ENCODE results near the gene AK9.

DNA sequence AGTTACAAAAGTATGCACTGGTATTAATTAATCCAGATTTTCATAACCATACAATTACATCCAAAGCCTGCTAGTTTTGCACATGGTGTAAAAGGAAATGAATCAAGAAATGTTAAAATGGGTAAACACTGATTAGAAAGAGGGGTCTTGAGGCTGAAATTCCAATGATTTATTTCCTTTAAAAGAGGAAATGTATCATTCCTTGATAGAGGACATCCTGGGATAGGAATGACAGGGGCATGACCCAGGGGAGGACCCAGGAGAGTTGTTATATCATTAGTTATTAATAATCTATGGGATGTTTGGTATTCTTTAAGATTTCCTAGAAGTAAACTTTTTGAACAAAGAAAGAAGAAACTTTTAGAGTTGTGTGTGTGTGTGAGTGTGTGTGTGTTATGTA is 18.2 kb downstream of the AK9 start:
- TF ChIP-seq, protein P1, sequence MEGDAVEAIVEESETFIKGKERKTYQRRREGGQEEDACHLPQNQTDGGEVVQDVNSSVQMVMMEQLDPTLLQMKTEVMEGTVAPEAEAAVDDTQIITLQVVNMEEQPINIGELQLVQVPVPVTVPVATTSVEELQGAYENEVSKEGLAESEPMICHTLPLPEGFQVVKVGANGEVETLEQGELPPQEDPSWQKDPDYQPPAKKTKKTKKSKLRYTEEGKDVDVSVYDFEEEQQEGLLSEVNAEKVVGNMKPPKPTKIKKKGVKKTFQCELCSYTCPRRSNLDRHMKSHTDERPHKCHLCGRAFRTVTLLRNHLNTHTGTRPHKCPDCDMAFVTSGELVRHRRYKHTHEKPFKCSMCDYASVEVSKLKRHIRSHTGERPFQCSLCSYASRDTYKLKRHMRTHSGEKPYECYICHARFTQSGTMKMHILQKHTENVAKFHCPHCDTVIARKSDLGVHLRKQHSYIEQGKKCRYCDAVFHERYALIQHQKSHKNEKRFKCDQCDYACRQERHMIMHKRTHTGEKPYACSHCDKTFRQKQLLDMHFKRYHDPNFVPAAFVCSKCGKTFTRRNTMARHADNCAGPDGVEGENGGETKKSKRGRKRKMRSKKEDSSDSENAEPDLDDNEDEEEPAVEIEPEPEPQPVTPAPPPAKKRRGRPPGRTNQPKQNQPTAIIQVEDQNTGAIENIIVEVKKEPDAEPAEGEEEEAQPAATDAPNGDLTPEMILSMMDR (IDR thresholded peaks at IDR 0.05 in 2 of 3, conservative IDR thresholded peaks at IDR 0.05 in 1 of 3; ENCODE audit: insufficient read depth in 2 of 3, low read depth in 1 of 3, low read length in 3 of 3): no peak
- TF ChIP-seq SP1 (CRISPR knock-in tag; IDR thresholded peaks at IDR 0.05) (no peak), TCF3 (CRISPR knock-in tag; IDR thresholded peaks at IDR 0.05) (no peak), LARP7 (IDR thresholded peaks at IDR 0.05) (no peak), EZH2 (IDR thresholded peaks at IDR 0.05; ENCODE audit: borderline replicate concordance, low read depth, low read length) (no peak), TAF1 (IDR thresholded peaks at IDR 0.05; ENCODE audit: control insufficient read depth, extremely low read depth, insufficient read depth, low read length, severe bottlenecking) (no peak), TEAD1 (CRISPR knock-in tag; IDR thresholded peaks at IDR 0.05) (no peak), POLR2AphosphoS5 (IDR thresholded peaks at IDR 0.05; ENCODE audit: control insufficient read depth, insufficient read depth, low read depth, low read length) (no peak), FUS (optimal IDR thresholded peaks at IDR 0.05; ENCODE audit: low read depth, low read length) (no peak)
- TF ChIP-seq, protein P2, sequence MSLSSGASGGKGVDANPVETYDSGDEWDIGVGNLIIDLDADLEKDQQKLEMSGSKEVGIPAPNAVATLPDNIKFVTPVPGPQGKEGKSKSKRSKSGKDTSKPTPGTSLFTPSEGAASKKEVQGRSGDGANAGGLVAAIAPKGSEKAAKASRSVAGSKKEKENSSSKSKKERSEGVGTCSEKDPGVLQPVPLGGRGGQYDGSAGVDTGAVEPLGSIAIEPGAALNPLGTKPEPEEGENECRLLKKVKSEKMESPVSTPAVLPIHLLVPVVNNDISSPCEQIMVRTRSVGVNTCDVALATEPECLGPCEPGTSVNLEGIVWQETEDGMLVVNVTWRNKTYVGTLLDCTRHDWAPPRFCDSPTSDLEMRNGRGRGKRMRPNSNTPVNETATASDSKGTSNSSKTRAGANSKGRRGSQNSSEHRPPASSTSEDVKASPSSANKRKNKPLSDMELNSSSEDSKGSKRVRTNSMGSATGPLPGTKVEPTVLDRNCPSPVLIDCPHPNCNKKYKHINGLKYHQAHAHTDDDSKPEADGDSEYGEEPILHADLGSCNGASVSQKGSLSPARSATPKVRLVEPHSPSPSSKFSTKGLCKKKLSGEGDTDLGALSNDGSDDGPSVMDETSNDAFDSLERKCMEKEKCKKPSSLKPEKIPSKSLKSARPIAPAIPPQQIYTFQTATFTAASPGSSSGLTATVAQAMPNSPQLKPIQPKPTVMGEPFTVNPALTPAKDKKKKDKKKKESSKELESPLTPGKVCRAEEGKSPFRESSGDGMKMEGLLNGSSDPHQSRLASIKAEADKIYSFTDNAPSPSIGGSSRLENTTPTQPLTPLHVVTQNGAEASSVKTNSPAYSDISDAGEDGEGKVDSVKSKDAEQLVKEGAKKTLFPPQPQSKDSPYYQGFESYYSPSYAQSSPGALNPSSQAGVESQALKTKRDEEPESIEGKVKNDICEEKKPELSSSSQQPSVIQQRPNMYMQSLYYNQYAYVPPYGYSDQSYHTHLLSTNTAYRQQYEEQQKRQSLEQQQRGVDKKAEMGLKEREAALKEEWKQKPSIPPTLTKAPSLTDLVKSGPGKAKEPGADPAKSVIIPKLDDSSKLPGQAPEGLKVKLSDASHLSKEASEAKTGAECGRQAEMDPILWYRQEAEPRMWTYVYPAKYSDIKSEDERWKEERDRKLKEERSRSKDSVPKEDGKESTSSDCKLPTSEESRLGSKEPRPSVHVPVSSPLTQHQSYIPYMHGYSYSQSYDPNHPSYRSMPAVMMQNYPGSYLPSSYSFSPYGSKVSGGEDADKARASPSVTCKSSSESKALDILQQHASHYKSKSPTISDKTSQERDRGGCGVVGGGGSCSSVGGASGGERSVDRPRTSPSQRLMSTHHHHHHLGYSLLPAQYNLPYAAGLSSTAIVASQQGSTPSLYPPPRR (CRISPR knock-in tag; IDR thresholded peaks at IDR 0.05; ENCODE audit: borderline replicate concordance): no peak
- TF ChIP-seq, protein P3, sequence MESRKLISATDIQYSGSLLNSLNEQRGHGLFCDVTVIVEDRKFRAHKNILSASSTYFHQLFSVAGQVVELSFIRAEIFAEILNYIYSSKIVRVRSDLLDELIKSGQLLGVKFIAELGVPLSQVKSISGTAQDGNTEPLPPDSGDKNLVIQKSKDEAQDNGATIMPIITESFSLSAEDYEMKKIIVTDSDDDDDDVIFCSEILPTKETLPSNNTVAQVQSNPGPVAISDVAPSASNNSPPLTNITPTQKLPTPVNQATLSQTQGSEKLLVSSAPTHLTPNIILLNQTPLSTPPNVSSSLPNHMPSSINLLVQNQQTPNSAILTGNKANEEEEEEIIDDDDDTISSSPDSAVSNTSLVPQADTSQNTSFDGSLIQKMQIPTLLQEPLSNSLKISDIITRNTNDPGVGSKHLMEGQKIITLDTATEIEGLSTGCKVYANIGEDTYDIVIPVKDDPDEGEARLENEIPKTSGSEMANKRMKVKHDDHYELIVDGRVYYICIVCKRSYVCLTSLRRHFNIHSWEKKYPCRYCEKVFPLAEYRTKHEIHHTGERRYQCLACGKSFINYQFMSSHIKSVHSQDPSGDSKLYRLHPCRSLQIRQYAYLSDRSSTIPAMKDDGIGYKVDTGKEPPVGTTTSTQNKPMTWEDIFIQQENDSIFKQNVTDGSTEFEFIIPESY (CRISPR knock-in tag; IDR thresholded peaks at IDR 0.05): no peak
- TF ChIP-seq, protein P4, sequence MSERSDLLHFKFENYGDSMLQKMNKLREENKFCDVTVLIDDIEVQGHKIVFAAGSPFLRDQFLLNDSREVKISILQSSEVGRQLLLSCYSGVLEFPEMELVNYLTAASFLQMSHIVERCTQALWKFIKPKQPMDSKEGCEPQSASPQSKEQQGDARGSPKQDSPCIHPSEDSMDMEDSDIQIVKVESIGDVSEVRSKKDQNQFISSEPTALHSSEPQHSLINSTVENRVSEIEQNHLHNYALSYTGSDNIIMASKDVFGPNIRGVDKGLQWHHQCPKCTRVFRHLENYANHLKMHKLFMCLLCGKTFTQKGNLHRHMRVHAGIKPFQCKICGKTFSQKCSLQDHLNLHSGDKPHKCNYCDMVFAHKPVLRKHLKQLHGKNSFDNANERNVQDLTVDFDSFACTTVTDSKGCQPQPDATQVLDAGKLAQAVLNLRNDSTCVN (CRISPR knock-in tag; IDR thresholded peaks at IDR 0.05): no peak

Measured in K562 (cell line).